Measurements from ENCODE around the gene LRP8.

DNA sequence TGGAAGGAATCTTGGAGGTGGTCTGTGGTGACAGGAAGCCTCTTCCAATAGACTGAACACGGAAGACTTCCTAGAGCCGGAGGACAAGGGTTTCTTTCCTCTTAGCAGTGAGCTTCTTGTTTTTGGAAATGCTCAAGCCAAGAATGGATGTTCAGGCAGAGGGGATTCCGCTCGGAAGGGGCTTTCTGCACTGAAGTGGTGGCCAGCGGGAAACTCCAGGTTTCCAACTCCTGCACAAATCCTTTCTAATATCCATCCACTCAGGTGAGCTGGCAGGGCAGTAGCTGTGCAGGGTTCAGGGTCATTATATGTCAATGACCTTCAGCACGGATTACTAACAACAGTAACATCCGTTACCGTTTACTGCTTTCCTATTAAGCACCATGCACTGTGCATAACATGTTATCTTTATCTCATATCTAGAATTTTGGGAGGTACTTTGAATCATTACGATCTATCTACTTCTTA lies 131.8 kb downstream of the LRP8 start:
- no peak for TF ChIP-seq POLR2A (IDR thresholded peaks at IDR 0.05)
- TF ChIP-seq, protein P1, sequence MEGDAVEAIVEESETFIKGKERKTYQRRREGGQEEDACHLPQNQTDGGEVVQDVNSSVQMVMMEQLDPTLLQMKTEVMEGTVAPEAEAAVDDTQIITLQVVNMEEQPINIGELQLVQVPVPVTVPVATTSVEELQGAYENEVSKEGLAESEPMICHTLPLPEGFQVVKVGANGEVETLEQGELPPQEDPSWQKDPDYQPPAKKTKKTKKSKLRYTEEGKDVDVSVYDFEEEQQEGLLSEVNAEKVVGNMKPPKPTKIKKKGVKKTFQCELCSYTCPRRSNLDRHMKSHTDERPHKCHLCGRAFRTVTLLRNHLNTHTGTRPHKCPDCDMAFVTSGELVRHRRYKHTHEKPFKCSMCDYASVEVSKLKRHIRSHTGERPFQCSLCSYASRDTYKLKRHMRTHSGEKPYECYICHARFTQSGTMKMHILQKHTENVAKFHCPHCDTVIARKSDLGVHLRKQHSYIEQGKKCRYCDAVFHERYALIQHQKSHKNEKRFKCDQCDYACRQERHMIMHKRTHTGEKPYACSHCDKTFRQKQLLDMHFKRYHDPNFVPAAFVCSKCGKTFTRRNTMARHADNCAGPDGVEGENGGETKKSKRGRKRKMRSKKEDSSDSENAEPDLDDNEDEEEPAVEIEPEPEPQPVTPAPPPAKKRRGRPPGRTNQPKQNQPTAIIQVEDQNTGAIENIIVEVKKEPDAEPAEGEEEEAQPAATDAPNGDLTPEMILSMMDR (IDR thresholded peaks at IDR 0.05): no peak
